Neutrophil (primary cell): Measurements from ENCODE around the gene NPPA.
A peak's percentile ranks its signal among the peaks of the same experiment; 100 is the strongest.
"Not testable (repeated sequence)": the region's sequence is repeated elsewhere in the genome, so short reads cannot be mapped to it uniquely, and the experiment has no call there.

Source experiments
- H3K27ac ChIP-seq: fragments of 200-600 bp; sonication (generic); 2 replicates; pipeline ENCODE4 v1.5.1; 2016; ENCODE audit warnings: mild to moderate bottlenecking, moderate library complexity
- H3K27me3 ChIP-seq: fragments of 200-600 bp; sonication (generic); 2 replicates; pipeline ENCODE4 v1.6.0; 2016; ENCODE audit warnings: mild to moderate bottlenecking
- H3K36me3 ChIP-seq: fragments of 200-600 bp; sonication (generic); 2 replicates; pipeline ENCODE4 v1.5.1; 2017
- H3K4me1 ChIP-seq, 2 experiments: fragments of 200-600 bp in 1 of 2; sonication (generic) in 1 of 2; 1 replicate in 1 of 2; 2 replicates in 1 of 2; pipeline versions ENCODE4 v1.5.1 to v1.6.1; 2013 to 2016; ENCODE audit warnings: low read depth in 1 of 2, low read length in 1 of 2, mild to moderate bottlenecking in 1 of 2, moderate library complexity in 1 of 2; ENCODE audit not compliant: control insufficient read depth in 1 of 2, insufficient read depth in 1 of 2
- H3K4me3 ChIP-seq, 2 experiments: fragments of 200-600 bp in 1 of 2; sonication (generic) in 1 of 2; 1 replicate in 1 of 2; 2 replicates in 1 of 2; pipeline ENCODE4 v1.5.1; 2013 to 2016; ENCODE audit warnings: low read depth in 1 of 2, low read length in 1 of 2, mild to moderate bottlenecking in 1 of 2, moderate library complexity in 1 of 2
- H3K9me3 ChIP-seq: fragments of 200-600 bp; sonication (generic); 2 replicates; pipeline ENCODE4 v1.5.1; 2016
- CTCF ChIP-seq: fragments of 200-600 bp; sonication (generic); IDR thresholded peaks from 2 replicates; pipeline ENCODE4 v1.5.1; 2016; ENCODE audit warnings: antibody characterized with exemption

The NPPA gene

DNA sequence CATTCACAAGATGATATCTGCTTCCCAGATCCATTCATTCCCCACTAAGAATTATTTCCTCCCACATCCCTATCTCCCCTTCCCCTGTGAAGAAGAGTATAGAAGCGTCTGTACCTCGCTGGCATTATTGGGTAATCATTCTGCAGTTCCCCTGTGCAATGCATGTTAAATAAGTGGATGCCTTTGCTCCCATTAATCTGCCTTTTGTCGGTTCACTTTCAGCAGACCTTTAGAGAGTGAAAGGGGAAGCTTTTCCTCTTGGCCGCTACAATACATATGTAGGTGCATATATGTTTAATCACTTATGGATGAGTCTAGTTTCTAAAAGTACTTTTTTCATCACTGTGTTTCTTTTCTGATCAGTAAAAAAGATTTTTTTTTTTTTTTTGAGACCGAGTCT is 34.6 kb downstream of the NPPA start:
- Histone ChIP-seq H3K36me3 (peaks cover 15% of the 10 kb centered on the region), H3K4me1 (peaks cover 14 to 15% of the 10 kb centered on the region in 2 experiments), H3K27me3 (no peaks in the 10 kb centered on the region), H3K27ac (no peak overlapping the region), H3K9me3 (no peaks in the 10 kb centered on the region), H3K4me3 (no peak overlapping the region)
- TF ChIP-seq CTCF: no peak

DNA sequence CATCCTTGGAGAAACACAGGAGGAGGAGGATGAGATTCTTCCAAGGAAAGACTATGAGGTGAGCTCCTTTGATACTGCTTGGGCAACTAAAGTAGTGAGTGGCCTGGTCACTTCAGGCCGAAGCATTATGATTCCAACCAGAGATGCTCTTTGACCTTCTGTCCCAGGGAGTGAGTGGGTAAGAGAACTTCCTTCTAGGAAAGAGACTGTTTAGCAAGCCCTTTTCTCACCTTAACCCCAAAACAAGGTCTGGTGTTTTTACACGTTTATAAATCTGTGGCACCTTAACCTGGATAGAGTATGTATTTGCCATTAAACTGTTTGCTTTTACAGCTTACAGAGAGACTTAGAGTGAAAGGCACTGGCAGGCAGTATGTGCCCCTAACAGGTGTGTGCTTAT is 40.5 kb downstream of the NPPA start:
- Histone ChIP-seq H3K27me3 (no peaks in the 10 kb centered on the region), H3K4me1 (peaks cover 38 to 46% of the 10 kb centered on the region in 2 experiments), H3K9me3 (no peaks in the 10 kb centered on the region), H3K4me3 (no peak overlapping the region), H3K36me3 (no peaks in the 10 kb centered on the region), H3K27ac (peak overlapping the region; percentile 87)
- no peak for TF ChIP-seq CTCF

DNA sequence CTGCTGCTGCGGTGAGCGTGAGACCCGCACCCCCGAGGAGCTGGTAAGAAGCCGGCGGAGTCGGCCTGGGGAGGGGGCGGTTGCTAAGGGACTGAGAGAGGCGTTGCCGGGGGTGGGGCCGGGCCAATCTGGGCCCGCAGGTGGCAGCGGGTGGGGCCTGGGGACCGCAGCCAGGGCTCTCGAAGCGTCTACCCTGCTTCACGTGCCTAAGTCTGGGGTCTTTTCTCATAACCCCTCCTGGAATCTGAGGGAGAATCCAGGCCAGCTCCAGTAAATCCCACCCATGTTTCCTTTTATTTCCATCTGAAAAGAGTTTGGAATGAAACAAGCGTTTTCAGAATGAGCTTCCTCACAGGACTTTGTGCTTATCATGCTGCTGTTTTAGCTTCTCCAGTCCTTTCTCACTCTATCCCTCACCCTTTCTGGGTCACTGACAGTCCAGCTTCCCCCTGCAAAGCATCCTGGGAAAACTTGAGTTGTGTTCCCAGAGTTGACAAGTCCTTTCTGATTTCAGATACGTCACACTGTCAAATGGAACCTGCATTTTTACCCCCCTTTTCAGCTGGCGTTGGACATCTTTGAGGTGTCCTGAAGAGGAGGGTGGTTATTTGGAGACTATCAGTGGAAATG is 41.2 kb downstream of the NPPA start:
- Histone ChIP-seq H3K9me3 (no peaks in the 10 kb centered on the region), H3K36me3 (peaks cover 2% of the 10 kb centered on the region), H3K27me3 (no peaks in the 10 kb centered on the region), H3K4me1 (peaks cover 38 to 48% of the 10 kb centered on the region in 2 experiments), H3K27ac (peak overlapping the region; percentile 87), H3K4me3 (peak overlapping the region; percentile 88 to 91)
- no peak for TF ChIP-seq CTCF

GRCh38 chr1:11805422-11806306 is 41.9 kb downstream of the NPPA start, which contains the start of the genes CLCN6 and MTHFR:
CLCN6 (plus strand) TSS chr1:11806191; CDS start chr1:11806263, 72 bp downstream.
MTHFR (minus strand) TSS chr1:11805964; CDS start chr1:11803116, 2,848 bp downstream.
- Histone ChIP-seq H3K27ac (peak within 1 kb of the TSS; percentile 87), H3K9me3 (no peaks in the 10 kb centered on the region), H3K4me3 (peak within 1 kb of the TSS; percentile 88 to 91), H3K36me3 (peaks cover 9% of the 10 kb centered on the region), H3K27me3 (no peaks in the 10 kb centered on the region), H3K4me1 (peaks cover 38 to 48% of the 10 kb centered on the region in 2 experiments)
- TF ChIP-seq CTCF: peak; percentile 54

GRCh38 chr1:11804666-11805421 is 42.7 kb downstream of the NPPA start:
- H3K4me1 ChIP-seq: peaks cover 38 to 48% of the 10 kb centered on the region in 2 experiments

DNA sequence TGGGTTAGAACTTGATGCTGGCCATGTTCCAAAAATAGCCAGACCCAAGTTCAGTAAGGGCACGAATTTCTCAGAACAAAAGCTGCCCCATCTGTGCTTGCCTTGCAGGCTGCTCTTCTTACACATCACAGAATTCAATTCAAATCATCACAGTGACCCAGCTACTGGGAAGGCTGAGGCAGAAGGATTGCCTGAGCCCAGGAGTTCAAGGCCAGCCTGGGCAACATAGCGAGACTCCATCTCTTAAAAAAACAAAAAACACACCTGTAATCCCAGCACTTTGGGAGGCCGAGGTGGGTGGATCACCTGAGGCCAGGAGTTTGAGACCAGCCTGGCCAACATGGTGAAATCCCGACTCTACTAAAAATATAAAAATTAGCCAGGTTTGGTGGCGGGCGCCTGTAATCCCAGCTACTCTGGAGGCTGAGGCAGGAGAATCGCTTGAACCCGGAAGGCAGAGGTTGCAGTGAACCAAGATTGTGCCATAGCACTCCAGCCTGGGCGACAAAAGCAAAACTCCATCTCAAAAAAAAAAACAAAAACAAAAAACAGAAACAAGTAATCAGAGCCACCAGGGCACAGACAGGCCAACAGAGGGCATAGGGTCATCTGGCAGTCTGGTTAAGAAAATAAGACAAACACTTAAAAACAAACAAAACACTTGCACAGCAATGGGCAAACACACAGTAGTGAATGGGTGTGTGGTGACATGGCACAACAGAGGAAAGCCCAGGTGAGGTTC is 43.5 kb downstream of the NPPA start:
- Histone ChIP-seq H3K36me3 (peaks cover 23% of the 10 kb centered on the region), H3K4me3 (peak overlapping the region; percentile 52 to 91), H3K4me1 (peaks cover 38 to 48% of the 10 kb centered on the region in 2 experiments), H3K27ac (peak overlapping the region; percentile 87)
- not testable (repeated sequence) for H3K9me3 ChIP-seq, H3K27me3 ChIP-seq

More at GRCh38 chr1:11804666-11805421, 42.7 kb downstream of the NPPA start:
- peak overlapping the region; percentile 88 to 91 for H3K4me3 ChIP-seq
- H3K27me3 ChIP-seq: no peaks in the 10 kb centered on the region
- TF ChIP-seq CTCF: no peak
- peak overlapping the region; percentile 87 for H3K27ac ChIP-seq
- no peaks in the 10 kb centered on the region for H3K9me3 ChIP-seq
- H3K36me3 ChIP-seq: peaks cover 17% of the 10 kb centered on the region
